ENCODE results near the gene PDCD11. TPM values are rescaled to one million over a fixed set of nuclear protein-coding genes. Genes with fewer than 3 reads are reported as not detected.

PDCD11 gene
- total RNA-seq, 1 donor from 2014 or later = 105 TPM

DNA sequence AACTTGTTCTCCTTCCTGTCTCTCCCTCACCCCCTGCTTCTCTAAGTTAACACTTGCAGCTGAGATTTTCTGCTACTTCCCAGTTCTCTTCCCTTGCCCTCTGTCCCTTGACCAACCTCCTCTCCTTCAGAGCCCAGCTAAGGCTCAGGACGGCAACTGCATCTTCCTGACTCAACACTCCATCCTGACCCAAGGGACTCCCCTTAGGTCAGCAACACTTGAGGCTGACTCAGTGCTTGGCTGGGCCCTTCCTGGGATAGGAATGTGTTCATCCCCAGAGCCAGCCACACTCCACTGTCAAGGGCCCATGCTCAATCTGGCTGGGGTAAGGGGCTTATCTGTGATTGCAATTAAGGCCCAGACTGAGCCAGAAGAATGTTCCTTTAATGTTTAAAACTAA lies 52.3 kb downstream of the PDCD11 start:
- peaks cover 54% of the 10 kb centered on the region for H3K4me1 Mint-ChIP-seq
- intact Hi-C loops (cut with micrococcal nuclease) = no loop called here
- no peak for DNase-seq
- H3K36me3 Mint-ChIP-seq (ENCODE audit: low read depth) = peaks cover 56% of the 10 kb centered on the region
- H3K27me3 Mint-ChIP-seq = no peaks in the 10 kb centered on the region
- peak overlapping the region; percentile 95 for H3K4me3 Mint-ChIP-seq
- H3K27ac Mint-ChIP-seq = peak overlapping the region; percentile 74
- H3K9me3 Mint-ChIP-seq = no peaks in the 10 kb centered on the region

DNA sequence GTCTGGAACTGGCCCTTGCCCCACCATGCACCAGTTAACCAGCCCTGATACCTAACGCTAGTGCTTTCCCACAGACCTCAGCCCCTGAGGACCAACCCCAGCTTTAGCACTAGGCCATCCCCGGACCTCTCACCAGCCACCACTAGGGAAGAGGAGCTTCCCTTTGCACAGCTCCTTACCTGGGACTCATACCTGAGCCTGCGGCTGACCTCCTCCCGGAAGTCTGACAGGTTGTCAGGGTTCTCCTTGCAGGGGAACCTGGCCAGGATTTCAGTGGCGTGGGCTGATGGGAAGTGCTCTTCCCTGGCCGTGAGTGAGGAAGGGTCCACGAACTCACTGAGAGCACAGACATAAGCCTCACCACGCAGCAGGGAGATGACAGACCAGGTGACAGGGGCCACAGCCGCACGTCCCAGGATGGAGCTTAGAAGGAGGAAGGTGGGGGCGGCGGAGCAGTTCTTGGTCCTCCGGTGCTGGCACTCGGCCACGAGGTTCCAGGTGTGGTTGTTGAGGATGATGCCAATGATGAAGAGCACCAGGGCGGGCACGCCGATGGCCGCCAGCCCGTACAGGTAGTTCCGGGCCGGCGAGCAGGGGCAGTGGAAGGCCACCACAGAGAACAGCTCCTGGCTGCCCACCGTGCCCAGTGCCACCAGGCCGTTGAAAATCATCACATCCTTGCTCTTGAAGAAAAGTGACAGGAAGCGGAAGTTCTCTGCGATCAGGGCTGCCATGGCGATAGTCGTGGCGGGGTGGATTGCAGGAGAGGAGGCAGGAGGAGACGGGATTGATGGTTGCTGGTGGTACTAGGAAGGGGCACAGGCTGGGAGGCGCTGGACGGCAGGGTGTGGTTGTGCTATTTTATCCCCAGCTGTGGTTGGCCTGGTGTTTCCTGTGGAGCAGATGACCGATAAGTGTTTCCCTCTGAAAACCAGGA lies 53.0 kb downstream of the PDCD11 start:
- intact Hi-C loops (cut with micrococcal nuclease) = no loop called here
- DNase-seq = no peak
- Mint-ChIP-seq H3K36me3 (ENCODE audit: low read depth) (peaks cover 49% of the 10 kb centered on the region), H3K9me3 (no peaks in the 10 kb centered on the region), H3K4me1 (peaks cover 57% of the 10 kb centered on the region), H3K27me3 (no peaks in the 10 kb centered on the region), H3K27ac (peak overlapping the region; percentile 19), H3K4me3 (peak overlapping the region; percentile 95)

DNA sequence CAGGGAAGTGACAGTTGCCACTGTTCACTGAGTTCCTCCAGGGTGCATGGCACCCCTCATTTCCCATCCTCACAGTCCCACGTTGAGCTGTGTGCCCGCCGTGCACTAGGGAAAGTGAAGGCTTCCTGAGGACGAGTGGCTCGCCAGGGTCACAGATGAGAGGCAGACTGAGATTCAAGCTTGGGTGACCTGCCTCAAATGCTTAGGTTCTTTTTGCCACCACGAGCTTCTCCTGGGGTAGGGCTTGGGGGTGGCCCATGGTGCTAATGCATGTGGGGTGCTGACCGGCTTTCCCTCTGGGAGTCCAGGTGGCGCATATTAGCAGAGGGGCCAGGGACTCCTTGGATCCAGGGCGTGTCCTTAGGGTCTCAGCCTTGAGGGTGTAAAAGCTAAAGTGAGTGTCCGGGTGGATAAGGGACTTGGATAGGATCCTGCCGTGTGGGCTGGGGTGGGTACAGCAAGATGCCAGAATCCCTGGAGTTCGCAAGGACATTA lies 53.8 kb downstream of the PDCD11 start:
- peaks cover 44% of the 10 kb centered on the region for H3K36me3 Mint-ChIP-seq (ENCODE audit: low read depth)
- H3K4me3 Mint-ChIP-seq = peak overlapping the region; percentile 95
- intact Hi-C loops (cut with micrococcal nuclease) = no loop called here
- no peaks in the 10 kb centered on the region for H3K9me3 Mint-ChIP-seq
- peak overlapping the region; percentile 85 for H3K27ac Mint-ChIP-seq
- DNase-seq = no peak
- no peaks in the 10 kb centered on the region for H3K27me3 Mint-ChIP-seq
- H3K4me1 Mint-ChIP-seq = peaks cover 58% of the 10 kb centered on the region

DNA sequence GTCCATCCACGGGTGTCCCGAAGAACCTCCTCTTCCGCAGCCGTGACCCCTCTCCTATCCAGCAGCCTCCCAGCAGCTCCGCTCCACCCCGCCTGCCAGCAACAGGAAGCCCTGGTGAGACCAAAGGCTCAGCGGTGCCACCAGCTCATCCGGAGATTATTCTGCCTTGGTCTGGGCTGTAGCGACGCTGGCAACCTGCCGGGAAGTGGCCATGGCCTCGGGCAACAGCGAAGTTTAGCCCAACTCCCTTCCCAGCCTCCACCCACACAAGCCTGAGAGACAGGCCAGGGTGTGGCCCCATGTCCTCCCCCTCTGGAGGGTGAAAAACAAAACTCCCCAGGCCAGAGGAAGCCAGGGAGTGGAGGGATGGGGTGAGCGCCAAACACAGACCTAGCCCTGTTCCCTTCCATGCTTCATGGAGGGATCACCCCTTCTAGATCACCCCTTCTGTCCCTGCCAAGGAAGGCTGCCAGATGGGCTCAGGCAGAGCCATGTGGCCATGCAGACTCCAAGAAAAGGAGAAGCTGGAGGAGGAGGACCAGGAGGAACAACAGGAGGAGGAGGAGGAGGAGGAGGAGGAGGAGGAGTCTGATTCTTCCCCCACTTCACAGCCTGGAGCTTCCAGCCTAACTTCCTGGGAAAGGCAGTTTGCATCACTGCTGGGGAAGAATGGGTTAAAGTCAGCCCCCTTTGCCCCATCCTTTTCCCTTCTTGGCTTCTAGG lies 54.8 kb downstream of the PDCD11 start:
- intact Hi-C loops (cut with micrococcal nuclease) = no loop called here
- peaks cover 36% of the 10 kb centered on the region for H3K36me3 Mint-ChIP-seq (ENCODE audit: low read depth)
- H3K9me3 Mint-ChIP-seq = no peaks in the 10 kb centered on the region
- peak; percentile 86 for DNase-seq
- H3K27me3 Mint-ChIP-seq = no peaks in the 10 kb centered on the region
- H3K27ac Mint-ChIP-seq = peak overlapping the region; percentile 85
- H3K4me3 Mint-ChIP-seq = peak overlapping the region; percentile 95
- peaks cover 57% of the 10 kb centered on the region for H3K4me1 Mint-ChIP-seq

DNA sequence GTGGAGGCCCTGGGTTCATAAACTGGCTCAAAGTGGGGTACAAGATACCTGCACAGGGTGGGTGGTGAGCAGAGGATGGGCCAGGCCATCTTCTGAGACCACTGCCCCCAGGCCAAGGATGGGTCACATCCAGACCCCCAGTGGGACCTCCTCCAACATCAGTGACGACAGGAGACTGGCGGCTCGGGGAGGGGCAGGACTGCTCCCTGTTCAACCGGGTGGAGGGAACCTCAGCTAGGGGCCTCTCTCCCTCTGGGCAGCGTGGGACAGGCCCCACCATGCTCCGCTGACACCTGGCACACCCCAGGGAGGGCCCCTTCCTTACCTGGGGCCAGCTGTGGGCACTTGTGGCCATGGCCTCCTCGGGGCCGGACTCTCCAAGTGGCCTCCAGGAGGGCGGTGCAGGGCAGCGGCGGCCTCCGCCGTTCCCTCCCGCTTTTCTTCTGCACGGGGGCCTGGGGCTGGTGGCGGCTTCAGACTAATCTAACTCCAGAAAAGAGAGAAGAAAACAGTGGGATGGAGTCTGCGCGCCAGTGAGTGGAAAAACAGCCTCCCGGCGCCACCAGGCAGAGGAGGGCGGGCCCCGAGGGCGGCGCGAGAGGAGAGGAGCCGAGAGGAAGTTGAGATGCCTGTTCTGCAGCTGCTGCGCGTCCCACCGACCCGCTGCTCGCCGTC lies 55.5 kb downstream of the PDCD11 start, which contains the start of gene CALHM2:
Gene CALHM2, minus strand, starts transcription at position 540 of the 675 bp plus-strand sequence. CDS start 2,429 bp downstream, outside the sequence.
- Mint-ChIP-seq H3K4me3 (peak within 1 kb of the TSS; percentile 95), H3K36me3 (ENCODE audit: low read depth) (peaks cover 30% of the 10 kb centered on the region), H3K4me1 (peaks cover 54% of the 10 kb centered on the region), H3K27me3 (no peaks in the 10 kb centered on the region), H3K27ac (peak within 1 kb of the TSS; percentile 85), H3K9me3 (no peaks in the 10 kb centered on the region)
- intact Hi-C loops (cut with micrococcal nuclease) = loop anchor here (1.0 kb wide), 2 partner anchors 19 to 30 kb away; no protein-coding TSS in a partner anchor
- DNase-seq = peak; percentile 90

DNA sequence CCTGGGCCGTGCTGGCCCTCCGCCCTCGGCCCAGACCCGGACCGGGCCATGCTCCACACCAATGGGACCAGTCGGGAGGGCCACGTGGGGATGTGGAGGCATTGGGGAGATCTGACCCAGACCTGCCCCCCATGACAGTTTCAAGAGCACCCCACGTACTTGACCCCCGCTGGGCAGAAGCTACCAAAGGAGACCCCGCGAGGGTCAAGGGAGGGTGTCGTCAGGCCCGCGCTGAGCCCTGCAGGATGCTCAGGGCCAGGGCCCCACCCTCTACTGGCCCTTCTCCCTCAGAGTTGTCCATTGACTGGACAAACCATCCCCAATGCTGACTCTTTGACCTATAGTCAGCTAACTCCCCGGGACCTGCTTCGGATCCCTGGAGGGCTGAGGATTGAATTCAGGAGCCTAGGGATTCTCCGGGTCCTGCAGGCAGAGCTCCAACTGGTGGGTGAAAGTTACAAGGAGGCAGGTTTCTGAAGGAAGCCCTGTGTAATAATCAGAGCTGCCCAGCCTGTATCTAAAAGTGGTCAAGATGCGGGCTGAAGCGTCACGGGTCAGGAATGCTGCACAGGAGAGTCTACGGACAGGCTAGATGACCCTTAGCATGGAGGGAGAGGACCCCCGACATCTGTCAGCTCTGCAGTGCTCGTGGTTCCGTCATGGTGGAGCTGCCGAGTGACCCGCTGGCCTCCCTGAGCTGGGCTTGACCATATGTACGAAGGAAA lies 56.2 kb downstream of the PDCD11 start:
- Mint-ChIP-seq H3K36me3 (ENCODE audit: low read depth) (peaks cover 27% of the 10 kb centered on the region), H3K4me1 (peaks cover 55% of the 10 kb centered on the region)

DNA sequence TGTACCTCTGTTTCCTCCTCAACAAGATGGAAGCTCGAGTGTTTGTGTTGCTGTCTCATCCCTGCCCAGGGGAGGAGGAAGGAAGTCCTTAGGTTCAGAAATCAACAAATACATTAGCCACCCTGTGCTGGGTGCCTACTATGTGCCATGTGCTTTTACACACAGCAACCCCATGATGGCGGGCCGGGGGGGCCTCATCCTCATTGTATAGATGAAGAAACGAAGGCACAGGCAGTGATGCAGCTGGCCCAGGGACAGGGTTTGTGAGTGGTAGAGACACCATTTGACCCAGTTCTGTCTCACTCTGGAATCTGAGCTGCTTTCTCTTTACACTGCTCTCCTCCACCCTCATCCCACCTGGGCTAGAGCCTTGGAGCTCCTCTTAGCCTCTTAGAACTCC lies 57.6 kb downstream of the PDCD11 start:
- no peak for DNase-seq
- no peaks in the 10 kb centered on the region for H3K27me3 Mint-ChIP-seq
- no peak overlapping the region for H3K27ac Mint-ChIP-seq
- intact Hi-C loops (cut with micrococcal nuclease) = no loop called here
- H3K4me3 Mint-ChIP-seq = no peak overlapping the region
- no peaks in the 10 kb centered on the region for H3K9me3 Mint-ChIP-seq
- peaks cover 18% of the 10 kb centered on the region for H3K36me3 Mint-ChIP-seq (ENCODE audit: low read depth)
- H3K4me1 Mint-ChIP-seq = peaks cover 46% of the 10 kb centered on the region

More for the DNA sequence above, 56.2 kb downstream of the PDCD11 start:
- no peak for DNase-seq
- Mint-ChIP-seq H3K27me3 (no peaks in the 10 kb centered on the region), H3K4me3 (peak overlapping the region; percentile 95), H3K27ac (peak overlapping the region; percentile 84), H3K9me3 (no peaks in the 10 kb centered on the region)
- intact Hi-C loops (cut with micrococcal nuclease) = loop anchor here (1.0 kb wide), 2 partner anchors 19 to 30 kb away; no protein-coding TSS in a partner anchor

DNA sequence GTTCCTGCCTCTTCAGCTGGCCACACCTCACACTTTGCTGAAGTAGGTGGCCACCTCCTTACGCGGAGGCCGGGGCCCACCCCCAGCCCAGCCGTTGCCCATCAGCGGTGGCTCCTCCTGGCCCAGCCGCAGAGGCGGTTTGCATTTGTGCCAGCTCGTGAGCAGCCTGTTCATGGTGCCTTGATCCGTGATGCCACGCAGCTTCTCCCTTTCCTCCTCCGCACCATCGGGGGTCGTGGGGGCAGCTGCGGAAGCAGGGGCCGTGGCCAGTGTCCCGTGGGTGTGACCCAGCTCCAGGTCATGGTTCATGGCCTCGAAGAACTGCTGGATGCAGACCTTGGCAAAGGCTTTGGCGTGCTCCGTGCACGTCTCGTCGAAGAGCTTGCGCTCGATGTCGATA lies 58.8 kb downstream of the PDCD11 start:
- Mint-ChIP-seq H3K27ac (no peak overlapping the region), H3K9me3 (no peaks in the 10 kb centered on the region), H3K4me3 (no peak overlapping the region), H3K36me3 (ENCODE audit: low read depth) (peaks cover 8% of the 10 kb centered on the region), H3K4me1 (peaks cover 44% of the 10 kb centered on the region), H3K27me3 (no peaks in the 10 kb centered on the region)
- intact Hi-C loops (cut with micrococcal nuclease) = no loop called here
- no peak for DNase-seq

DNA sequence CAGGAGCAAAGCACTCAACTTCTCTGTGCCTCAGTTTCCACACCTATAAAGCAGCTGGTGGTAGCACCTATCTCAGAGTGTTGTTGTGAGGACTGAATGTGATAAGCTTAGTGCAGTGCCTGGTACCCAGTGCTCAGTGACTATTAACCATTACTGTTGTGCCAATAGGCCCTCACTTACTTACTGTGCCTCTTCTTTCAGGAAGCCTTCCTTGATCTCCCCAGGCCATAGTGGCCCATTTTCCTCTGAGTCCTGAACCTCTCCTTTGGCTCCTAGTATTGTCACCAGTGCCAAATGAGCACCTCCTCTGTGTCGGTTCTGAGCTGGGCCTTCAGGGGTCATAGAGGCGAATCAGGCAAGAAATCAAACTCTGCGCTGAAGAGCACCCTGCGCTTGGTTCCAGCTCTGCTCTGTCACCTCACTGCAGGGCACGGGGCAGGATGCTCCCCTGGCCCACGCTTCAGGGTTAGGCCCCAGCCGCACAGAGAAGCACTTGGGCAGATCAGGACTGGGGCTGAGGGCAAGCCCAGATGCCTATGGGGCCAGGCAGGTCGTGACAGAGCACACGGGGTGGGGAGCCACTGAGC lies 59.7 kb downstream of the PDCD11 start:
- no peak overlapping the region for H3K27ac Mint-ChIP-seq
- no peak overlapping the region for H3K4me3 Mint-ChIP-seq
- no peaks in the 10 kb centered on the region for H3K36me3 Mint-ChIP-seq (ENCODE audit: low read depth)
- H3K9me3 Mint-ChIP-seq = no peaks in the 10 kb centered on the region
- no peaks in the 10 kb centered on the region for H3K27me3 Mint-ChIP-seq
- no peak for DNase-seq
- intact Hi-C loops (cut with micrococcal nuclease) = no loop called here
- H3K4me1 Mint-ChIP-seq = peaks cover 36% of the 10 kb centered on the region

DNA sequence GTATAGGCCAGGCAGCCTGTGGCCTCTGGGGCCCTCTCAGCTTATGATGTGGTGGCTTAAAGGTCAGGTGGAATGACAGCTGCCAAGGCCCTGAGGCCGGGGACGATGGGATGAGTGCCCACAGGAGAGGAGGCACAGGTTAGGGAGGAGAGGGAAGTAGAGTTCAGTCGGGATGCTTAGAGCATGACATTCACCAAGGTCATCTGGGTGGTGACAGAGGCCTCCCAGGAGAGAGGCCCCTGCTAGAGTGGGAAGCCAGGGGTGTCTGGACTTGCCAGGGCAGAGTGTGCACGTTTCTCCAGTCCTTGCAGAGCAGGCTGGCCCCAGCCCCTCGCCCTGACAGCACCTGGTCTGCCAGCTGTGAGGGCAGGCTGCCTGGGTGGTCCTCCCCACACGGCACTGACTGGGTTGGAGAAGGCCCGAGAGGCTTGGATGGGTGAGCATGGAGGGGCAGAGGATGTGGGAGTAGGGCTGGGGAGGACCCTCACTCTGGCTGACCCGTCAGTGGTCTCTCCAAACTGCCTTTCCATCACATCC lies 60.8 kb downstream of the PDCD11 start:
- Mint-ChIP-seq H3K4me1 (peaks cover 33% of the 10 kb centered on the region), H3K27me3 (no peaks in the 10 kb centered on the region), H3K27ac (no peak overlapping the region), H3K9me3 (no peaks in the 10 kb centered on the region), H3K36me3 (ENCODE audit: low read depth) (no peaks in the 10 kb centered on the region), H3K4me3 (no peak overlapping the region)
- intact Hi-C loops (cut with micrococcal nuclease) = no loop called here
- no peak for DNase-seq

DNA sequence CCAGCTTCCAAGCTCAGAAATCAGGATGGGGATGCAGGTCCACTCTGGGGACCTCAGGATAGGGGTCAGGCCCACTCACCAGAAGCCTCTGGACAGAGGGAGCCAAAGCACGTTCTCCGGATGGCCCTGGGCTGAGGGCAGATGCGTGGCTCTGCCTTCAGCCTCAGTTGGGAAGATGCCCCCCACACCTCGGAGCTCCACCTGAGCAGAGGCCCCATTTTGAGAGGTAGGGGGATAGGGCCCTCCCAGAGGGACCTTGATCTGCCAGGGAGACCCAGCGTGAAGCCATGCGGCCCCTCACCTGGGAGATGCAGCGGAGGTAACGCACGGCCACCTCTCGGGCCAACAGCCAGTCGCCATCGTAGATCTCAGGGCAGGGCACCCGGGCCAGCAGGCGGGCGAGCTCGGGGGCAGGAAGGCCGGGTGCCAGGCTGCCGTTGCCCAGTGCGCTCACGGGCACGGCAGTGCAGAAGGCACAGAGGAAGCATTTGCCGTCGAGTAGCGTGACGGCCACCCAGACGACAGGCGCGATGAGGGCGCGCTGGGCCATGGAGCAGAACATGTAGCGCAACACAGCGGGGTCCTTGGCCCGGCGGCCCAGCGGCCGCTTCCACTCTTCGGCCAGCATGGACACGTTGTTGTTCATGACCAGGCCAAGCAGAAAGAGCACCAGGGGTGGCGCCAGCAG lies 61.6 kb downstream of the PDCD11 start:
- Mint-ChIP-seq H3K4me1 (peaks cover 29% of the 10 kb centered on the region), H3K36me3 (ENCODE audit: low read depth) (no peaks in the 10 kb centered on the region), H3K27me3 (peaks cover 2% of the 10 kb centered on the region), H3K27ac (no peak overlapping the region), H3K4me3 (no peak overlapping the region), H3K9me3 (no peaks in the 10 kb centered on the region)
- intact Hi-C loops (cut with micrococcal nuclease) = no loop called here
- no peak for DNase-seq

DNA sequence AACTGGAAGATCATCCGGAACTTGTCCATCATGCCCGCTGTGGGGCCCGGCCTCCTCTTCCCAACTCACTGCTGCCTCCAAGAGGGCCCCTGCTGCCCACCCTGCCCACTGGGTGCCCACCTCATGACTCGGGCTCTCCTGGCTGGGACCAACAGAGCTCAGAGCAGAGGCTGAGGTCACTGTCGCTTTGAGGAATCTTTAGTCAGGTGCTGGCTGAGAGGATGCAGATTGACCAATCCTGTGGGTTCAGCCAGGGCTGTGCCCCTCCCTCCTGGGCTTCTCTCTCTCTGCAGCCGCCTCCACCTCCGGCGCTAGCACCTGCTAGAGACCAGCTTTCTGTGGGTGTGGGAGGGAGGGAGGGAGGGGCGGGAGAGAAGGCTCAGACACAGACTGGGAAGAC lies 62.3 kb downstream of the PDCD11 start, which contains the start of gene CALHM1:
Gene CALHM1, minus strand, starts transcription at position 181 of the 400 bp plus-strand sequence. Its CDS starts 149 bp downstream, at position 32.
- Mint-ChIP-seq H3K4me1 (peaks cover 23% of the 10 kb centered on the region), H3K27ac (no peak within 1 kb of the TSS), H3K27me3 (peaks cover 8% of the 10 kb centered on the region), H3K36me3 (ENCODE audit: low read depth) (no peaks in the 10 kb centered on the region), H3K4me3 (peak within 1 kb of the TSS; percentile 28), H3K9me3 (no peaks in the 10 kb centered on the region)
- intact Hi-C loops (cut with micrococcal nuclease) = no loop called here
- DNase-seq = peak; percentile 66
